HFFc6 (cell line): ENCODE results near the gene NBPF3. TPM values are rescaled to one million over a fixed set of nuclear protein-coding genes. Genes with fewer than 3 reads are reported as not detected.

Experiments used
- DNase-seq: peaks from one replicate; pipeline ENCODE4 v3.0.0-alpha.2; 2018
- H3K27ac Mint-ChIP-seq: 2 replicates; pipeline ENCODE4 v1.8.0; 2020; ENCODE audit warnings: mild to moderate bottlenecking, mixed read lengths
- H3K27me3 Mint-ChIP-seq: 2 replicates; pipeline ENCODE4 v1.8.0; 2021; ENCODE audit warnings: mild to moderate bottlenecking, moderate library complexity, mixed read lengths; ENCODE audit not compliant: insufficient read depth
- H3K36me3 Mint-ChIP-seq: 2 replicates; pipeline ENCODE4 v1.8.0; 2021; ENCODE audit warnings: low read depth, mixed read lengths
- H3K4me1 Mint-ChIP-seq: 2 replicates; pipeline ENCODE4 v1.8.0; 2020; ENCODE audit warnings: low read depth, mixed read lengths
- H3K4me3 Mint-ChIP-seq: 2 replicates; pipeline ENCODE4 v1.8.0; 2020; ENCODE audit warnings: mild to moderate bottlenecking, moderate library complexity, mixed read lengths
- H3K9me3 Mint-ChIP-seq: 2 replicates; pipeline ENCODE4 v1.8.0; 2020; ENCODE audit warnings: mild to moderate bottlenecking, mixed read lengths
- CTCF ChIP-seq: fragments of 200-600 bp; sonication (generic); IDR thresholded peaks from 2 replicates; pipeline ENCODE4 v1.5.0; 2021; ENCODE audit warnings: antibody characterized with exemption, mild to moderate bottlenecking
- total RNA-seq, 6 experiments: library from RNA; stranded (reverse); fragmentation: NEBNext Ultra II Directional; extraction: Animal tissue kit (Norgen Biotek cat#: 25700); gene quantifications; 2 replicates in 1 of 6; 3 replicates in 5 of 6; pipeline ENCODE4 v1.2.3, GENCODE V29; 2021

The NBPF3 gene
- total RNA-seq, 6 experiments from 2014 or later: 14.0 to 20.7 (median 18.2) TPM

GRCh38 chr1:21507511-21508270 is 67.8 kb downstream of the NBPF3 start:
- Mint-ChIP-seq H3K4me1 (peaks cover 25% of the 10 kb centered on the region), H3K9me3 (no peaks in the 10 kb centered on the region), H3K27ac (no peak overlapping the region), H3K4me3 (no peak overlapping the region), H3K36me3 (no peaks in the 10 kb centered on the region), H3K27me3 (peaks cover 39% of the 10 kb centered on the region)
- DNase-seq: no peak
- no peak for TF ChIP-seq CTCF

- H3K4me3 Mint-ChIP-seq: peak overlapping the region; percentile 80
- no peaks in the 10 kb centered on the region for H3K36me3 Mint-ChIP-seq
- peaks cover 25% of the 10 kb centered on the region for H3K4me1 Mint-ChIP-seq
- DNase-seq: no peak
- peak overlapping the region; percentile 7; the same call in 1 of the 2 replicates for H3K27ac Mint-ChIP-seq
- peaks cover 39% of the 10 kb centered on the region for H3K27me3 Mint-ChIP-seq
- TF ChIP-seq CTCF: peak; percentile 75
- no peaks in the 10 kb centered on the region for H3K9me3 Mint-ChIP-seq
Observed at GRCh38 chr1:21508580-21509350, 68.8 kb downstream of the NBPF3 start.

- H3K9me3 Mint-ChIP-seq: no peaks in the 10 kb centered on the region
- TF ChIP-seq CTCF: no peak
- DNase-seq: no peak
Observed at GRCh38 chr1:21509351-21510112, 69.6 kb downstream of the NBPF3 start, which contains the start of gene ALPL. TSS of gene ALPL (plus strand) at chr1:21509423. CDS start at chr1:21554082, 44,659 bp downstream.

GRCh38 chr1:21510113-21510493 is 70.2 kb downstream of the NBPF3 start:
- no peak for TF ChIP-seq CTCF
- H3K27me3 Mint-ChIP-seq: peaks cover 49% of the 10 kb centered on the region
- H3K9me3 Mint-ChIP-seq: no peaks in the 10 kb centered on the region
- H3K27ac Mint-ChIP-seq: no peak overlapping the region
- no peak overlapping the region for H3K4me3 Mint-ChIP-seq
- no peak for DNase-seq
- H3K4me1 Mint-ChIP-seq: peaks cover 25% of the 10 kb centered on the region
- no peaks in the 10 kb centered on the region for H3K36me3 Mint-ChIP-seq

More at GRCh38 chr1:21509351-21510112, 69.6 kb downstream of the NBPF3 start, which contains the start of gene ALPL:
- peaks cover 44% of the 10 kb centered on the region for H3K27me3 Mint-ChIP-seq
- no peaks in the 10 kb centered on the region for H3K36me3 Mint-ChIP-seq
- H3K27ac Mint-ChIP-seq: peak within 1 kb of the TSS; percentile 7; the same call in 1 of the 2 replicates
- H3K4me3 Mint-ChIP-seq: peak within 1 kb of the TSS; percentile 80
- H3K4me1 Mint-ChIP-seq: peaks cover 25% of the 10 kb centered on the region

GRCh38 chr1:21510885-21511578 is 71.1 kb downstream of the NBPF3 start:
- Mint-ChIP-seq H3K4me1 (peaks cover 25% of the 10 kb centered on the region), H3K27ac (peak overlapping the region; percentile 60; the same call in 1 of the 2 replicates), H3K9me3 (no peaks in the 10 kb centered on the region), H3K4me3 (no peak overlapping the region), H3K27me3 (peaks cover 50% of the 10 kb centered on the region), H3K36me3 (no peaks in the 10 kb centered on the region)
- TF ChIP-seq CTCF: peak; percentile 25; the same call in 1 of the 2 replicates
- no peak for DNase-seq
